ENCODE data around the gene CEP97.
"Not testable (repeated sequence)": the region's sequence is repeated elsewhere in the genome, so short reads cannot be mapped to it uniquely, and the experiment has no call there.

Gene CEP97

DNA sequence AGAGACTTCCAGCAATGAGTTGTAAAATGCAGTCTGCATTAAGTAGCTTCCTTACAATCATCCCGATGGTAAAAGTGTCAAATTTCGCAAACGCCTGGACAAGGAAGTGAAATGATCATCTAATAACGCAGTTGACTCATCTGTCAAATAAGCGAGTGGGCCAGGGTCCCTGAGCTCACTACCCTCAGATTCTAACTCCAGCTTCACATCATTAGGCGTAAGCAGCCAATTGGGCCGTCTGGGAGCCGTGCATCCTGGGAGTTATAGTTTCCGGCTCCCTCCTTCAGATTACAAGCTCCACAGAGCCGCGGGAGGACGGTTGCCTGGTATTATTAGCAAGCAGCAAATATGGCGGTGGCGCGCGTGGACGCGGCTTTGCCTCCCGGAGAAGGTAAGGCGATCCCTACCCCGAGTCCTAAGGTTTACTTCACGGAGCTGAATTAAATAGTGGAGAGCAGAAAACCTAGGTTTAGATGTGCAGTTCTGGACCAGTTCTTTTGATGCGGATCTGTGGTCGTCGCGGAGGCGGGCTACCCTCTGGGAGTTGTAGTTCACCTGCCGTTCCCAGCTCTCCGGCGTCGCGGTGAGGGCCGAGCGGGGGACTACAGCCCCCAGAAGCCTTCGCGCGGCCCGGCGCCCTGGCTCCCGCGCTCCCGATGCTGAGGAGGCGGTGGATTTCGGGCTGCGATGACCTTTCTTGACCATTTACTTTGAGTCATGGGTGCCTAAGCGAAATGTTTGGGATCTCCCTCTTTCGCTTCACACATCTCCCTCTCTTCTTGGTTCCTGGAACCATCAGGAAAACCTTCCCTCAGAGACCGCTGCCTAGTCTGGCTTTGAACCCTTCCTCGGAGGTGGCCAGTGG is at the start of gene CEP97:
Gene CEP97 (plus strand): TSS at position 286 of the 865 bp plus-strand sequence. CDS start 63 bp downstream, at position 349.
- peak; percentile 83 for DNase-seq

- no peak for DNase-seq
Measured at GRCh38 chr3:101675709-101676215, 48.7 kb upstream of the CEP97 start.

- peak; percentile 96 for DNase-seq
Measured at GRCh38 chr3:101676216-101676764, 48.1 kb upstream of the CEP97 start.

GRCh38 chr3:101676765-101677435 is 47.5 kb upstream of the CEP97 start, which contains the start of gene ZBTB11:
Gene ZBTB11 (minus strand): TSS chr3:101677132. CDS start chr3:101676914, 218 bp downstream.
- peak; percentile 98 for DNase-seq

GRCh38 chr3:101677436-101678286 is 46.8 kb upstream of the CEP97 start:
- DNase-seq, result no peak

- DNase-seq, result not testable (repeated sequence)
Measured at GRCh38 chr3:101678837-101679236, 45.6 kb upstream of the CEP97 start.

- no peak for DNase-seq
Measured at GRCh38 chr3:101680466-101680865, 43.9 kb upstream of the CEP97 start.

DNA sequence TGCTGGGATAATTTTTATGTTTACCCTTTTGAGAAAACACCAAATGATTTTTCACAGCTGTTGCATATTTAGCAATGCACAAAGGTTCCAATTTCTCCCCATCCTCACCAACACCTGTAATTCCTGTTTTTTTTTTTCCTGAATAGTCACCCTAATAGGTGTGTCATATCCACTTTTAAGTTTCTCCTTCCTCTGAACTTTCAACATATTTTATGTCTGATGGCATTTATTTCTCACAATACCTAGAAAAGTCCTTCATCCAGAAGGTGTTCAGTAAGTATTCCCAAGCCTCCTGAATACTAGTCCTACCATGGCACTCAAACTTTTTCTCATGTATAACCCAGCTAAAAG is 39.4 kb upstream of the CEP97 start:
- no peak for DNase-seq

DNA sequence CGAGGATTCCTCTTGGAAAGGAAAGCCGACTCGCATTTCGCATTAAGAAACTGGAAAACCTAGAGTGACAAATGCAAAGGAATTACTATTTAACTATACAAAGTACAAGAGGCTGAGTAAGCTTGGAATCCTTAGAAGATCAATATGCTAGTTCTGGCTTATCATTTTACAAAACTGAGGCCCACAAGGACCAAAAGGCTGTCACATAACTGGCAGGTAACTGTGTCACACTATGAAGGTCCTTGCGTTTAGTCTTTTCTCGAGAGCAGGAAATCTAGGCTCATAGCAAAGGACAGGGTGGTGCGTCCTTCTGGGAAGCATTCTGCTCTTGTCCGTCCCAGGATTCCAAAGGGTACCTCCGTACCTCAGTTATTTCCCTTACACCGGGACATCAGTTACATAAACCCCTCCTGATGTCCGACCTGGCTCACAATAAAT is 38.5 kb upstream of the CEP97 start:
- no peak for DNase-seq

DNA sequence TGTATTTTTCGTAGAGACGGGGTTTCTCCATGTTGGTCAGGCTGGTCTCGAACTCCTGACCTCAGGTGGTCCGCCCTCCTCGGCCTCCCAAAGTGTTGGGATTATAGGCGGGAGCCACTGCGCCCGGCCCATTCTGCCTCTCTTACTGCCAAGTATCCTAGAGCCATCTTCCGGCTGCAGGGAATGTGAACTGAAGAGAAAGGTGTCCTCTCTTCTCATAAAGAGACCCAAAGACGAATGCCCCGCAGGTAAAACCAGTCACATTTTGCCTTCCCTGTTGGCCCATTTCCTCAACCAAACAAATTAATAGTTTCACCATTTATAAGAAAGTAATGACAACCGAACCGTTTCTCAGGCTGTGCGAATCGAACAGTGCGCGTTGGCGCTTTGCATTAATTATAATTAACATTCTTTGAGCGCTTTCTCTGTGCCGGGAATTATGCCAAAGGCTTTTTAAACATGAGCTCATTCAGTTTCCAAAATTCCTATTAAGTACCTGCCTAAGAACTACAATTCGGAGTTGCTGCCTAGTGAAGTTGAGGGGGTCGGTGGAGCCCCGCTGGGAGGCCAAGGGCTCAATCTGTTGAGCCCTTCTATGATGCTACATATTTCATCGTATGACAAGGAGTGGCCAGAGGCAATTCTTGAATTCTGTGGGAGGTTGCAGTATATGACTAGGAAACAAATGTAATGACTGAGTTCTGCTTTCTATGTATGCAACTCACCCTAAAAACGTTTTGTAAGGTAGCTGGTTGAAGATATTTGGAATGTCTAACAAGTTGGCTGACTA is 37.1 kb upstream of the CEP97 start:
- DNase-seq, result no peak

- DNase-seq, result no peak
Measured at GRCh38 chr3:101689286-101689685, 35.1 kb upstream of the CEP97 start.

- no peak for DNase-seq
Measured at GRCh38 chr3:101690972-101691371, 33.4 kb upstream of the CEP97 start.

DNA sequence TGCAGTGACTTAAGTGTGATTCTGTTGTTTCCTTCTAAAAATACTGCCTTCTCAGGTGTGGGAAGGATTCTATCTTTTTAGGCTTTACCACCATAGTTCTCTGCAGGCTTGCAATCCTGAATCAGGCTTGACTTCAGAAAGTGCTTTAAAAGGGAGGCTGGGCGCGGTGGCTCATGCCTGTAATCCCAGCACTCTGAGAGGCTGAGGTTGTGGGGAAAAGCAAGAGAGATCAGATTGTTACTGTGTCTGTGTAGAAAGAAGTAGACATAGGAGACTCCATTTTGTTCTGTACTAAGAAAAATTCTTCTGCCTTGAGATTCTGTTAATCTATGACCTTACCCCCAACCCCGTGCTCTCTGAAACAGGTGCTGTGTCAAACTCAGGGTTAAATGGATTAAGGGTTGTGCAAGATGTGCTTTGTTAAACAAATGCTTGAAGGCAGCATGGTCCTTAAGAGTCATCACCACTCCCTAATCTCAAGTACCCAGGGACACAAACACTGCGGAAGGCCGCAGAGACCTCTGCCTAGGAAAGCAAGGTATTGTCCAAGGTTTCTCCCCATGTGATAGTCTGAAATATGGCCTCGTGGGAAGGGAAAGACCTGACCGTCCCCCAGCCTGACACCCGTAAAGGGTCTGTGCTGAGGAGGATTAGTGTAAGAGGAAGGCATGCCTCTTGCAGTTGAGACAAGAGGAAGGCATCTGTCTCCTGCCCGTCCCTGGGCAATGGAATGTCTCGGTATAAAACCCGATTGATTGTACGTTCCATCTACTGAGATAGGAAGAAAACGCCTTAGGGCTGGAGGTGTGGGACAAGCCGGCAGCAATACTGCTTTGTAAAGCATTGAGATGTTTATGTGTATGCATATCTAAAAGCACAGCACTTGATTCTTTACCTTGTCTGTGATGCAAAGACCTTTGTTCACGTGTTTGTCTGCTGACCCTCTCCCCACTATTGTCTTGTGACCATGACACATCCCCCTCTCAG is 32.4 kb upstream of the CEP97 start:
- not testable (repeated sequence) for DNase-seq

DNA sequence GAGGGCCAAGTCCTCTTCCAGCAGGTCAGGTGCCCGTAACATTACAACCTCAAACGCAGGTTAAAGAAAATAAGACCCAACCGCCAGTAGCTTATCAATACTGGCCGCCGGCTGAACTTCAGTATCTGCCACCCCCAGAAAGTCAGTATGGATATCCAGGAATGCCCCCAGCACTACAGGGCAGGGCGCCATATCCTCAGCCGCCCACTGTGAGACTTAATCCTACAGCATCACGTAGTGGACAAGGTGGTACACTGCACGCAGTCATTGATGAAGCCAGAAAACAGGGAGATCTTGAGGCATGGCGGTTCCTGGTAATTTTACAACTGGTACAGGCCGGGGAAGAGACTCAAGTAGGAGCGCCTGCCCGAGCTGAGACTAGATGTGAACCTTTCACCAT is 30.9 kb upstream of the CEP97 start:
- DNase-seq, result not testable (repeated sequence)

DNA sequence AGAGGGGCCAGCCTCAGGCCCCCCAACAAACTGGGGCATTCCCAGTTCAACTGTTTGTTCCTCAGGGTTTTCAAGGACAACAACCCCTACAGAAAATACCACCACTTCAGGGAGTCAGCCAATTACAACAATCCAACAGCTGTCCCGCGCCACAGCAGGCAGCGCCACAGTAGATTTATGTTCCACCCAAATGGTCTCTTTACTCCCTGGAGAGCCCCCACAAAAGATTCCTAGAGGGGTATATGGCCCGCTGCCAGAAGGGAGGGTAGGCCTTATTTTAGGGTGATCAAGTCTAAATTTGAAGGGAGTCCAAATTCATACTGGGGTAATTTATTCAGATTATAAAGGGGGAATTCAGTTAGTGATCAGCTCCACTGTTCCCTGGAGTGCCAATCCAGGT is 29.6 kb upstream of the CEP97 start:
- not testable (repeated sequence) for DNase-seq

DNA sequence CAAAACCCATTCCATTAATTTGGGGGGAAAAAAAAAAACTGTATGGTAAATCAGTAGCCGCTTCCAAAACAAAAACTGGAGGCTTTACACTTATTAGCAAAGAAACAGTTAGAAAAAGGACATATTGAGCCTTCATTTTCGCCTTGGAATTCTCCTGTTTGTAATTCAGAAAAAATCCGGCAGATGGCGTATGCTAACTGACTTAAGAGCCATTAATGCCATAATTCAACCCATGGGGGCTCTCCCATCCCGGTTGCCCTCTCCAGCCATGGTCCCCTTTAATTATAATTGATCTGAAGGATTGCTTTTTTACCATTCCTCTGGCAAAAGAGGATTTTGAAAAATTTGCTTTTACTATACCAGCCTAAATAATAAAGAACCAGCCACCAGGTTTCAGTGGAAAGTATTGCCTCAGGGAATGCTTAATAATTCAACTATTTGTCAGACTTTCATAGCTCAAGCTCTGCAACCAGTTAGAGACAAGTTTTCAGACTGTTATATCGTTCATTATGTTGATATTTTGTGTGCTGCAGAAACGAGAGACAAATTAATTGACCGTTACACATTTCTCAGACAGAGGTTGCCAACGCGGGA is 28.5 kb upstream of the CEP97 start:
- no peak for DNase-seq

- no peak for DNase-seq
Measured at GRCh38 chr3:101701696-101702634, 22.4 kb upstream of the CEP97 start.

DNA sequence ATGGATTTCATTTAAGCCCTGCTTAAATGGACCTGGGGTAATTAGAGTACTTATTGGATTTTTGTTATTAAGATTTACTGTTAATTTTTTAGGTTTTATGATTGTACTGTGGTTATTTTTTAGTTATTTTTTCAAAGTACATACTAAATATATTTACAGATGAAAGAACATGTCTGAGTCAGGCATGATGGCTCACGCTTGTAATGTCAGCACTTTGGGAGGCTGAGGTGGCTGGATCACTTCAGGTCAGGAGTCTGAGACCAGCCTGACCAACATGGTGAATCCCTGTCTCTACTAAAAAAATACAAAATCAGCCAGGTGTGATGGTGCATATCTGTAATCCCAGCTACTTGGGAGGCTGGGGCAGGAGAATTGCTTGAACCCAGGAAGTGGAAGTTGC is 21.7 kb upstream of the CEP97 start:
- no peak for DNase-seq

- DNase-seq, result no peak
Measured at GRCh38 chr3:101703169-101703568, 21.2 kb upstream of the CEP97 start.

All from CD4-positive, alpha-beta T cell treated with Interleukin-15 for 1 hour (primary cell).